Measurements from ENCODE around the gene RSAD1.

RSAD1 gene

GRCh38 chr17:50535407-50535806 lies 56.7 kb downstream of the RSAD1 start:
- peaks cover 17% of the 10 kb centered on the region for H3K27me3 ChIP-seq (ENCODE audit: control insufficient read depth, insufficient read depth, low read length)
- no peak overlapping the region for H3K4me3 ChIP-seq (ENCODE audit: low read length)
- no peaks in the 10 kb centered on the region for H3K36me3 ChIP-seq (ENCODE audit: control insufficient read depth, insufficient read depth, low read length)
- no peak overlapping the region for H3K9ac ChIP-seq (ENCODE audit: low read length)
- peaks cover 5% of the 10 kb centered on the region for H3K4me1 ChIP-seq (ENCODE audit: control insufficient read depth, insufficient read depth, low read length)
- H3K27ac ChIP-seq (ENCODE audit: low read depth, low read length), result no peak overlapping the region

Measured in rectal smooth muscle tissue (tissue), 1 donor.